LNCaP clone FGC (cell line): ENCODE measurements around the gene SELENOW.
"Not testable (repeated sequence)": the region's sequence is repeated elsewhere in the genome, so short reads cannot be mapped to it uniquely, and the experiment has no call there.

Experiments
- DNase-seq: peaks from one replicate; pipeline ENCODE4 v3.0.0-alpha.2; 2011; ENCODE audit warnings: low read depth
- H3K4me3 ChIP-seq: 2 replicates; pipeline ENCODE4 v1.5.1; 2011; ENCODE audit warnings: mild to moderate bottlenecking, low read depth, low read length, control low read depth
- CTCF ChIP-seq: IDR thresholded peaks from 2 replicates; pipeline ENCODE4 v1.5.1; 2012; ENCODE audit warnings: mild to moderate bottlenecking; ENCODE audit not compliant: control insufficient read depth, insufficient read depth; ENCODE audit errors: extremely low read depth

Gene SELENOW

GRCh38 chr19:47765523-47766358 is 12.8 kb upstream of the SELENOW start:
- peak; percentile 45 for TF ChIP-seq CTCF
- H3K4me3 ChIP-seq, result no peak overlapping the region
- no peak for DNase-seq

GRCh38 chr19:47766359-47766620 is 12.2 kb upstream of the SELENOW start:
- DNase-seq, result no peak
- no peak overlapping the region for H3K4me3 ChIP-seq
- TF ChIP-seq CTCF, result no peak

GRCh38 chr19:47766670-47767069 is 11.8 kb upstream of the SELENOW start:
- DNase-seq, result no peak
- no peak overlapping the region for H3K4me3 ChIP-seq
- no peak for TF ChIP-seq CTCF

GRCh38 chr19:47767349-47767748 is 11.2 kb upstream of the SELENOW start:
- no peak for DNase-seq
- no peak for TF ChIP-seq CTCF
- no peak overlapping the region for H3K4me3 ChIP-seq

GRCh38 chr19:47768604-47769003 is 9.9 kb upstream of the SELENOW start:
- TF ChIP-seq CTCF, result no peak
- no peak for DNase-seq
- H3K4me3 ChIP-seq, result no peak overlapping the region

GRCh38 chr19:47769534-47769933 is 9.0 kb upstream of the SELENOW start:
- TF ChIP-seq CTCF, result no peak

GRCh38 chr19:47771291-47771690 is 7.2 kb upstream of the SELENOW start:
- H3K4me3 ChIP-seq, DNase-seq: not testable (repeated sequence)

More at GRCh38 chr19:47769534-47769933, 9.0 kb upstream of the SELENOW start:
- DNase-seq, result no peak
- no peak overlapping the region for H3K4me3 ChIP-seq
